Cerebellar cortex (tissue), 1 donor: ENCODE results near the gene SLC12A5.

Experiments
- DNase-seq: peaks from one replicate; pipeline ENCODE4 v3.0.0-alpha.2; 2015; ENCODE audit warnings: low spot score

The SLC12A5 gene

DNA sequence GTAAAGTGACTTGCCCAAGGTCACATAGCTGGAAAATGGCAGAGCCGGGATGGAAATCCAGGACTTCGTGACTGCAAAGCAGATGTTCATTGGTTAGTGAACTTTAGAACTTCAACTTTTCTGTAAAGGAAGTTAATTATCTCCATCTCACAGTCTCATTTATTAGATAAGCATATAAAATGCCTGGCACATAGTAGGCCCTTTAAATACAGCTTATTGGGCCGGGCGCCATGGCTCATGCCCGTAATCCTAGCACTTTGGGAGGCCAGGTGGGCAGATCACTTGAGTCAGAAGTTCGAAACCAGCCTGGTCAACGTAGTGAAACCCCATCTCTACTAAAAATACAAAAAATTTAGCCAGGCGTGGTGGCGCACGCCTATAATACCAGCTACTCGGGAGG lies 22.1 kb upstream of the SLC12A5 start:
- DNase-seq = no peak

GRCh38 chr20:46007671-46008070 lies 21.3 kb upstream of the SLC12A5 start:
- DNase-seq = no peak

DNA sequence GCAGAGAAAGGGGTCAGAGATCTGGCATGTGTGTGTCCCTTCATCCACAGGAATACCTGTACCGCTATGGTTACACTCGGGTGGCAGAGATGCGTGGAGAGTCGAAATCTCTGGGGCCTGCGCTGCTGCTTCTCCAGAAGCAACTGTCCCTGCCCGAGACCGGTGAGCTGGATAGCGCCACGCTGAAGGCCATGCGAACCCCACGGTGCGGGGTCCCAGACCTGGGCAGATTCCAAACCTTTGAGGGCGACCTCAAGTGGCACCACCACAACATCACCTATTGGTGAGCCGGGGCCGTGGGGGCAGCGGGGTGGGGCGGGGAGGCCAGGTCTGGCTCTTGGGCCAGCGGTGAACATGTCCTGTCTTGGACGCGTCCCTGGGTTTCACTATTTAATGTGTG lies 19.2 kb upstream of the SLC12A5 start:
- no peak for DNase-seq

GRCh38 chr20:46010491-46011391 lies 18.3 kb upstream of the SLC12A5 start:
- no peak for DNase-seq

DNA sequence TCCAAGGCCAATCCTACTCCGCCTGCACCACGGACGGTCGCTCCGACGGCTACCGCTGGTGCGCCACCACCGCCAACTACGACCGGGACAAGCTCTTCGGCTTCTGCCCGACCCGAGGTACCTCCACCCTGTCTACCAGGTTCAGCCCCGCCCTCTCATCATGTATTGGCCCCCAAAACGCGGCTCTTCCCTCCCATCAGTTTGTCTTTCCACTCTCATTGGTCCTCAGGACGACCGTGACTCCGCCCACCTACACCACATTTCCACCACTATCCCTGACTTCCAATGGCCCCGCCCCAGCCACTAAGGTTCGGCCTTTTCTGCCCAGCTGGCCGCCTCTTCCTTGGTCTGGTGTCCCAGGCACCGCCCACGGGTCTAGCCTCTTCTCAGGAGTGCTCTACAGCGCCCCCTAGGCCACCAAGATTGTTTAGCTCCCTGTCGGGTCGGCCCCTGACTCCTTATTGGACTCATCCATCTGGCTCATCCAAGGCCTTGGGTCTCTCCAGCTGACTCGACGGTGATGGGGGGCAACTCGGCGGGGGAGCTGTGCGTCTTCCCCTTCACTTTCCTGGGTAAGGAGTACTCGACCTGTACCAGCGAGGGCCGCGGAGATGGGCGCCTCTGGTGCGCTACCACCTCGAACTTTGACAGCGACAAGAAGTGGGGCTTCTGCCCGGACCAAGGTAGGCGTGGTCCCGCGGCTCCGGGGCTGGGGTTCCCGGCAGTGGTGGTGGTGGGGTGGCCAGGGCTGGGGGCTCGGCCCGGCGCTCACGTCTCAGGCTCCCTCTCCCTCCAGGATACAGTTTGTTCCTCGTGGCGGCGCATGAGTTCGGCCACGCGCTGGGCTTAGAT lies 17.2 kb upstream of the SLC12A5 start:
- peak; percentile 34 for DNase-seq

GRCh38 chr20:46012921-46013320 lies 16.1 kb upstream of the SLC12A5 start:
- no peak for DNase-seq

- DNase-seq = no peak
Measured at GRCh38 chr20:46013322-46013828, 15.6 kb upstream of the SLC12A5 start.

GRCh38 chr20:46013829-46014516 lies 15.0 kb upstream of the SLC12A5 start:
- DNase-seq = peak; percentile 52

GRCh38 chr20:46014517-46015396 lies 14.3 kb upstream of the SLC12A5 start:
- no peak for DNase-seq

- no peak for DNase-seq
Measured at GRCh38 chr20:46017272-46017671, 11.7 kb upstream of the SLC12A5 start.

DNA sequence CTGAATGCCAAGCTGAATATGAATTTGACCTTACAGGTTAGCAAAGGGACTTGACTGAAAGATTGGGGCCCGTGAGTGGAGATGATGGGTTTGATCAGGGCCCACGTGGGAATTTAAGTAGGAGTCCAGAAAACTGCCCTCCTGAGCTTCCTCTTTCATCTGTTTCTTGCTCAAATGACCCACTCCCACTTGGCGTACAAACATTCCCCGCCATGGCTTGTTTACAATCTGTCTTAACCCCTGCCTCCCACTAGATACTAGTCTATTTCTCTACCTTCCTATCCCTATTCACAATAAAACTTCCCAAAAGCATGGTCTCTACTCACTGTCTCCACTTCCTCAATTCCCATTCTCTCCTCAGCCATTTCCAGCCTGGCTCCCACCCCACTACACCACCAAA lies 10.9 kb upstream of the SLC12A5 start:
- DNase-seq = no peak

GRCh38 chr20:46018611-46019010 lies 10.4 kb upstream of the SLC12A5 start:
- no peak for DNase-seq

GRCh38 chr20:46020555-46020954 lies 8.5 kb upstream of the SLC12A5 start:
- no peak for DNase-seq

DNA sequence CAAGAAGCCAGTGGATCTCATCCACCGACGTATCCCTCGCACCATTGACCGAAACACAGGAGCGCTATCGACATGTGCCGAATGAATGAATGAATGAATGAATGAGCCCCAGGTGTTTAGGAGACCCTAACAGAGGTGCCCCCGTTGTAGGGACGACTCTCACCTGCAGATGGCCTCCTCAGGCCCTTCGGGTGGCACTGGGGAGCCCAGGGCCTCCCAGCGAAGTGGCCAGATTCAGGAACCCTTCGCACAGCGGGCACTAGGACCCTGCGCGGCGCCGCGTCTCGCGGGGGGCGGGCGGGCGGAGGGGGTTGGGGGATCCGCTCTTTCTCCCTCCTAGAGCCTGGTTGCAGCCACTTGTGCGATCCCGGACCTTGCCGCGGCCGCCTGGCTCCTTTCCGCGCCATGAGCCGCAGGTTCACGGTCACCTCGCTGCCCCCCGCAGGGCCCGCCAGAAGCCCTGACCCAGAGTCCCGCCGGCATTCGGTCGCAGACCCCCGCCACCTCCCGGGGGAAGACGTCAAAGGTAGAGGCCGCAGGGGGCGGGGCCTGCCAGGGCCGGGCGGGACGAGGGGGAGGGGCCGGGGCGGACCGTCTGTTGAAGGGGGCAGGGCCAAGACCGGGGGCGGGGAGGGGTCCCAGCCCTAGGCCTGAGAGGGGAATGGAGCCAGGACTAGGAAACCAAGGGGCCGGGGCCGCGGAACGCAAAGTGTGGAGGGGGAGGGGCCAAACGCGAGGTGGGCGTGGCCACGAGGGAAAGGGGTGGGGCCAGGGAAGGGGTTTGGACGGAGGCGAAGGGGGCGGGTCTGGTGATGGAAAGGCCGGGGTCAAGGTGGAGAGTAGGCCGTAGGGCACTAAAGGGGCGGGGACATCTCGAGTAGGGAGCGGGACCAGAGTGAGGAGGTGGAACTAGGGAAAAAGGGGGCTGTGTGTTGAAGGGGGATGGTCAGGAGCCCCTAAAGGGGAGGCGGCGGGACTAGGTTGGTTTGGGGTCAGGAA lies 7.4 kb upstream of the SLC12A5 start:
- DNase-seq = peak; percentile 77

DNA sequence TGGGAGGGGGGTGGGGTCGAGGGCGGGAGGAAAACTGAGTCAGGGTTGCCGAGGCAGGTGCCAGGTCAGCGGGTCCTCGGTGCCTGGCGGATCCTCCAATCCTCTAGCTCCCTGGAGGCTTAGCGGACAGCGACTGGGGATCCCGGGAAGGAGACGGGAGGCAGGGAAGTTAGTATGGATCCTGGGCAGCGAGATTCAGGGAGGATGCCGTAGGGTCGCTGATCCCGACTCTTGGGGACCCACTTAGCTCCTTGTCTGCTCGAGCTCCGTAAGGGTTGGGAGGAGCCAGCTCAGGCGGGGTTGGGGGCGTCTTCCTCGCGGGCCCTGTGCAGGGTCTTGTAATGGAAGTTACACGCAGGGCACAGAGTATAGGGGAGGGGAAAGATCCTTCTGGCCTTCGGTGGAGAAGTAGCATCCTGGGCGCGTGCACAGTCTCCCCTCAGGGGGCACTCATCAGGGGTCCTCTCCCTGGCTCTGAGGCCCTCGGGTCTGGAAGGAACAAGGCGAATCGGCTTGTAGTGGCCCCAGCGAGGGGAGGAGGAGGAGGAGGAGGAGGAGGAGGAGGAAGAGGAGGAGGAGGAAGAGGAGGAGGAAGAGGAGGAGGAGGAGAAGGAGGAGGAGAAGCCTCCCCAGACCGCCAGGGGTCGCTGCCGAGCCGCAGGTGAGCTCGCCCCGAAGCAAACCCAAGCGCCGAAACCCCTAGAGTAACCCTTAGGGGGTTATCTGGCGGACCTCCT lies 6.4 kb upstream of the SLC12A5 start:
- DNase-seq = peak; percentile 78

GRCh38 chr20:46023148-46023484 lies 5.9 kb upstream of the SLC12A5 start:
- no peak for DNase-seq

DNA sequence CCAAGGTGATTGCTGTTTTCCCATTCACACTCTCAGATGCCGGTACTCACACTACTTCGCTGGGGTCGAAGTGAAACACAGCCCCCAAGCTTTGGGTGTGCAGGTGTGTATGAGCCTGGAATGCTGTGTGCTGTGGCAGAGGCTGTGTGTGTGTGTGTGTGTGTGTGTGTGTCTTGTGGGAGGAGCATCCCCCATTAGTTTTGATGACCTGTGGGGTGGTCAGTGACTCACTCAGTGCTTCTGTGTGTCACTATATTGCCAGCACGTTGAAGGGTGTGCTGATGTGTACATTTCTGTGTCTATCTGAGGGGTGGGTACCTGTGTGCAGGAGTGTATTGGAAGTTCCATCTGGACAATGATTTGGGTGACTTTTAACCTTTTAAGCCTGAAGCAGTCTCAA lies 5.0 kb upstream of the SLC12A5 start:
- no peak for DNase-seq

GRCh38 chr20:46025376-46025783 lies 3.6 kb upstream of the SLC12A5 start:
- DNase-seq = peak; percentile 52

GRCh38 chr20:46027245-46027853 lies 1.7 kb upstream of the SLC12A5 start:
- no peak for DNase-seq
